Measurements from ENCODE around the gene ALK.

The ALK gene

GRCh38 chr2:29397713-29398112 is 523.7 kb downstream of the ALK start:
- TF ChIP-seq CTCF (IDR thresholded peaks at IDR 0.05; ENCODE audit: low read length) (no peak), EZH2 (IDR thresholded peaks at IDR 0.05; ENCODE audit: borderline replicate concordance, low read length) (no peak)
- H3K4me1 ChIP-seq (ENCODE audit: insufficient read depth, low read length, severe bottlenecking), result no peaks in the 10 kb centered on the region

GRCh38 chr2:29397039-29397438 is 524.3 kb downstream of the ALK start:
- no peaks in the 10 kb centered on the region for H3K27me3 ChIP-seq (ENCODE audit: insufficient read depth, low read length)
- TF ChIP-seq EZH2 (IDR thresholded peaks at IDR 0.05; ENCODE audit: borderline replicate concordance, low read length) (no peak), CTCF (IDR thresholded peaks at IDR 0.05; ENCODE audit: low read length) (no peak)
- H4K20me1 ChIP-seq (ENCODE audit: insufficient read depth, low read length), result no peaks in the 10 kb centered on the region
- H3K4me3 ChIP-seq (ENCODE audit: low read depth, low read length, poor library complexity, severe bottlenecking), result no peak overlapping the region
- H3K4me1 ChIP-seq (ENCODE audit: insufficient read depth, low read length, severe bottlenecking), result no peaks in the 10 kb centered on the region
- H2AFZ ChIP-seq (ENCODE audit: low read length), result no peak overlapping the region
- no peaks in the 10 kb centered on the region for H3K9me3 ChIP-seq (ENCODE audit: low read length)
- H3K36me3 ChIP-seq (ENCODE audit: insufficient read depth, low read length), result no peaks in the 10 kb centered on the region
- H3F3A ChIP-seq (ENCODE audit: insufficient read depth, low read length), result no peaks in the 10 kb centered on the region
- H3K27ac ChIP-seq (ENCODE audit: low read depth, low read length, poor library complexity, severe bottlenecking), result no peak overlapping the region
- no peak overlapping the region for H3K4me2 ChIP-seq (ENCODE audit: low read length)
- H3K79me2 ChIP-seq (ENCODE audit: insufficient read depth, low read length), result no peaks in the 10 kb centered on the region
- no peaks in the 10 kb centered on the region for H3K9me2 ChIP-seq (ENCODE audit: low read depth, low read length)
- H3K9ac ChIP-seq (ENCODE audit: low read length), result no peak overlapping the region

More at GRCh38 chr2:29397713-29398112, 523.7 kb downstream of the ALK start:
- no peak overlapping the region for H3K27ac ChIP-seq (ENCODE audit: low read depth, low read length, poor library complexity, severe bottlenecking)
- H3K4me2 ChIP-seq (ENCODE audit: low read length), result no peak overlapping the region
- no peak overlapping the region for H3K4me3 ChIP-seq (ENCODE audit: low read depth, low read length, poor library complexity, severe bottlenecking)
- no peaks in the 10 kb centered on the region for H3K36me3 ChIP-seq (ENCODE audit: insufficient read depth, low read length)
- no peak overlapping the region for H2AFZ ChIP-seq (ENCODE audit: low read length)
- H3K9me2 ChIP-seq (ENCODE audit: low read depth, low read length), result no peaks in the 10 kb centered on the region
- H3F3A ChIP-seq (ENCODE audit: insufficient read depth, low read length), result no peaks in the 10 kb centered on the region
- no peak overlapping the region for H3K9ac ChIP-seq (ENCODE audit: low read length)
- no peaks in the 10 kb centered on the region for H3K27me3 ChIP-seq (ENCODE audit: insufficient read depth, low read length)
- no peaks in the 10 kb centered on the region for H3K9me3 ChIP-seq (ENCODE audit: low read length)
- H4K20me1 ChIP-seq (ENCODE audit: insufficient read depth, low read length), result no peaks in the 10 kb centered on the region
- H3K79me2 ChIP-seq (ENCODE audit: insufficient read depth, low read length), result no peaks in the 10 kb centered on the region

- Histone ChIP-seq H3K9me3 (ENCODE audit: low read length) (no peaks in the 10 kb centered on the region), H3K27me3 (ENCODE audit: insufficient read depth, low read length) (no peaks in the 10 kb centered on the region), H3K4me1 (ENCODE audit: insufficient read depth, low read length, severe bottlenecking) (no peaks in the 10 kb centered on the region), H2AFZ (ENCODE audit: low read length) (no peak overlapping the region), H3K4me3 (ENCODE audit: low read depth, low read length, poor library complexity, severe bottlenecking) (no peak overlapping the region), H3K79me2 (ENCODE audit: insufficient read depth, low read length) (no peaks in the 10 kb centered on the region), H3F3A (ENCODE audit: insufficient read depth, low read length) (no peaks in the 10 kb centered on the region), H3K36me3 (ENCODE audit: insufficient read depth, low read length) (no peaks in the 10 kb centered on the region), H3K9ac (ENCODE audit: low read length) (no peak overlapping the region), H3K27ac (ENCODE audit: low read depth, low read length, poor library complexity, severe bottlenecking) (no peak overlapping the region), H3K9me2 (ENCODE audit: low read depth, low read length) (no peaks in the 10 kb centered on the region), H3K4me2 (ENCODE audit: low read length) (no peak overlapping the region), H4K20me1 (ENCODE audit: insufficient read depth, low read length) (no peaks in the 10 kb centered on the region)
- TF ChIP-seq EZH2 (IDR thresholded peaks at IDR 0.05; ENCODE audit: borderline replicate concordance, low read length) (no peak), CTCF (IDR thresholded peaks at IDR 0.05; ENCODE audit: low read length) (no peak)
These were observed 526.4 kb downstream of the ALK start for GRCh38 chr2:29394981-29395350.
